K562 (cell line): ENCODE data around the gene GCKR. TPM values are rescaled to one million over a fixed set of nuclear protein-coding genes. Genes with fewer than 3 reads are reported as not detected.

Source experiments
- MAFK ChIP-seq: IDR thresholded peaks from 2 replicates; pipeline ENCODE4 v1.6.1; 2011; ENCODE audit warnings: low read length, improper control_type of control experiment
- MCM2 ChIP-seq: fragments of 450-650 bp; IDR thresholded peaks from 2 replicates; pipeline ENCODE4 v1.6.1; 2017; ENCODE audit warnings: low read depth, mild to moderate bottlenecking
- NUFIP1 ChIP-seq: fragments of 450-650 bp; IDR thresholded peaks from 2 replicates; pipeline ENCODE4 v1.6.1; 2018; ENCODE audit not compliant: partially characterized antibody
- POLR3A ChIP-seq: IDR thresholded peaks from 2 replicates; pipeline ENCODE4 v1.6.1; 2011; ENCODE audit warnings: borderline replicate concordance, mild to moderate bottlenecking, moderate library complexity; ENCODE audit not compliant: insufficient read length, insufficient read depth; ENCODE audit errors: extremely low read depth
- POLR3G ChIP-seq: IDR thresholded peaks from 2 replicates; pipeline ENCODE4 v1.6.1; 2011; ENCODE audit not compliant: insufficient read length, insufficient replicate concordance; ENCODE audit errors: extremely low read depth
- SRSF1 ChIP-seq: fragments of 200-400 bp; formaldehyde crosslinking; IDR thresholded peaks from 2 replicates; pipeline ENCODE4 v1.6.1; 2017; ENCODE audit warnings: mild to moderate bottlenecking, low read depth, low read length, moderate library complexity
- TEAD4 ChIP-seq, 2 experiments: sonication (generic) in 1 of 2; formaldehyde crosslinking in 1 of 2; IDR thresholded peaks; 2 replicates each; pipeline versions ENCODE4 v1.6.1 to v1.8.0; 2012 to 2022; ENCODE audit warnings: borderline replicate concordance in 1 of 2, inconsistent platforms in 1 of 2, low read length in 1 of 2, mild to moderate bottlenecking in 1 of 2, missing genetic modification reagents in 1 of 2
- ZBTB17 ChIP-seq: fragments of 450-650 bp; formaldehyde crosslinking; IDR thresholded peaks from 2 replicates; pipeline ENCODE4 v1.4.0; 2020; ENCODE audit warnings: mild to moderate bottlenecking
- ZNF124 ChIP-seq: sonication (generic); formaldehyde crosslinking; IDR thresholded peaks from 2 replicates; pipeline ENCODE4 v1.8.1; 2022; ENCODE audit warnings: missing genetic modification reagents
- polyA plus RNA-seq, 8 experiments: library from polyadenylated mRNA; depleted of rRNA in 4 of 8; stranded (reverse) in 5 of 8; unstranded in 3 of 8; fragments of >200 nt; fragmentation: Nextera tagmentation in 2 of 8; fragmentation: Illumina TruSeq in 1 of 8; extraction: Ambion mirVana in 2 of 8; extraction: Trizol in 1 of 8; gene quantifications; 2 replicates each; pipeline versions ENCODE4 v1.2.1 to v1.2.3, GENCODE V29; 2011 to 2014; ENCODE audit warnings: inconsistent platforms in 1 of 8, missing spikeins in 1 of 8
- total RNA-seq, 7 experiments: library from RNA; depleted of rRNA in 6 of 7; stranded (reverse); fragments of >200 nt in 6 of 7; fragmentation: Illumina TruSeq in 2 of 7; extraction: Trizol in 2 of 7; gene quantifications; 2 replicates each; pipeline versions ENCODE4 v1.2.1 to v1.2.3, GENCODE V29; 2011 to 2021; ENCODE audit warnings: low replicate concordance in 1 of 7
- TF ChIP-seq, protein P1 (sequence below): sonication (generic); formaldehyde crosslinking; IDR thresholded peaks from 2 replicates; pipeline ENCODE4 v1.8.0; 2022; ENCODE audit warnings: mild to moderate bottlenecking, missing genetic modification reagents

Gene GCKR
- total and polyA plus RNA-seq, 9 of the 15 experiments (the other 6 are each of a cell fraction or from before 2014, with no cell fraction given): 0.28 to 0.79 (median 0.50) TPM; not detected in 1

DNA sequence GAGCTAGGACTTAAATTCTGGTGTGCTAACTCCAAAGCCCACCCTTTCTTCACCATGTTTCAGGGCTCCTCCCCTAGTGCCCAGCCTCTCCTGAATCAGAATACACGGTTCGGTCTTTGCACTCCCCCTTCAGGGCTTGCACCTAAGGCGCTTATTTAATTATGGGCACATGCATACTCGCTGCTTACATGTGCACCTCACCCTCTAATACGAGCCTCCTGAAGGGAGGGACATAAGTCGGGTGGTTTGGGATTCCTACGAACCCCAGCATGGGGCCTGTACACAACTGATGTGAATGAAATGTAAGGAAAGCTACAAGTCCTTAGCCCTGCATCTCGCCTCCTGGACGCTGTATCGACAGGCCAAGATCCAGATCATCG lies 7.5 kb upstream of the GCKR start (continued):
- TF ChIP-seq, protein P1, sequence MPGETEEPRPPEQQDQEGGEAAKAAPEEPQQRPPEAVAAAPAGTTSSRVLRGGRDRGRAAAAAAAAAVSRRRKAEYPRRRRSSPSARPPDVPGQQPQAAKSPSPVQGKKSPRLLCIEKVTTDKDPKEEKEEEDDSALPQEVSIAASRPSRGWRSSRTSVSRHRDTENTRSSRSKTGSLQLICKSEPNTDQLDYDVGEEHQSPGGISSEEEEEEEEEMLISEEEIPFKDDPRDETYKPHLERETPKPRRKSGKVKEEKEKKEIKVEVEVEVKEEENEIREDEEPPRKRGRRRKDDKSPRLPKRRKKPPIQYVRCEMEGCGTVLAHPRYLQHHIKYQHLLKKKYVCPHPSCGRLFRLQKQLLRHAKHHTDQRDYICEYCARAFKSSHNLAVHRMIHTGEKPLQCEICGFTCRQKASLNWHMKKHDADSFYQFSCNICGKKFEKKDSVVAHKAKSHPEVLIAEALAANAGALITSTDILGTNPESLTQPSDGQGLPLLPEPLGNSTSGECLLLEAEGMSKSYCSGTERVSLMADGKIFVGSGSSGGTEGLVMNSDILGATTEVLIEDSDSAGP (CRISPR knock-in tag): peak; percentile 10; the same call in 1 of the 2 replicates
- TF ChIP-seq SRSF1 (no peak), TEAD4 (IDR thresholded peaks at IDR 0.05; ENCODE audit: low read length) (no peak), TEAD4 (CRISPR knock-in tag; IDR thresholded peaks at IDR 0.05; ENCODE audit: borderline replicate concordance) (no peak), NUFIP1 (no peak), MAFK (no peak), ZBTB17 (CRISPR knock-in tag) (0 out of 2 replicates have a peak, but pooled peaks have one; percentile 38), MCM2 (no peak), POLR3G (no peak), ZNF124 (CRISPR knock-in tag) (no peak), POLR3A (no peak)
